ENCODE measurements around the gene GARRE1.

DNA sequence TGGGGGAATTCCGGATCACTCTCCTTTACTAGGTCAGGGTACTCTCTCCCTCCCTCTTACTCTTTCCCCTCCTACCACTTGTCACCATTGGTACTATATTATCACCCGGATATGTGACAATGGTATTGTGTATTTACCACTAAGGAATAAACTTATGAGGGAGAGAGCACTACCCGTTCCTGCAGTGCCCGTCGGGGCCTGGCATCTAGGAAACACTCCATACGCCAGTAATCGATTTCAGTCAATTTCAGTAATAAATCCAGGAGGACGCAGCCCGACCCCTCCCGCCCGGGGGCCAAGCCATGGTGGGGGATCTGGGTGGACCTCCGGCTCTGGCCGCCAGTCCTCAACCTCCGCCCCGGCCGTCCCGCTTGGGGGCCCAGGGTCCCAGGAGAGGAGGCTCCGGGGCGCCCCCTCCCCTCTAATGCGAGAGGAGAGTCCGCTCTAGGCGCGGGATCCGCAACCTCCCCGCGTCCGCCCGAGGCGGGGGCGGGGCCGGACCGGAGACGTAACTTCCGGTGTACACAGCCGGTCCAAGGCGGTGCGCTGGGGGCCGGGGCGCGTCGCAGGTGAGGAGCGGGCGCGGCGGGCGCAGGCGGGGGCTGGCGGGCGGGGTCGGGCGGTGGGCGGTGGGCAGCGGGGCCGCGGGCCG, at the start of gene GARRE1:
- TF ChIP-seq EZH2 (IDR thresholded peaks at IDR 0.05; ENCODE audit: borderline replicate concordance, low read depth, low read length, severe bottlenecking) = no peak
- TF ChIP-seq, protein P1, sequence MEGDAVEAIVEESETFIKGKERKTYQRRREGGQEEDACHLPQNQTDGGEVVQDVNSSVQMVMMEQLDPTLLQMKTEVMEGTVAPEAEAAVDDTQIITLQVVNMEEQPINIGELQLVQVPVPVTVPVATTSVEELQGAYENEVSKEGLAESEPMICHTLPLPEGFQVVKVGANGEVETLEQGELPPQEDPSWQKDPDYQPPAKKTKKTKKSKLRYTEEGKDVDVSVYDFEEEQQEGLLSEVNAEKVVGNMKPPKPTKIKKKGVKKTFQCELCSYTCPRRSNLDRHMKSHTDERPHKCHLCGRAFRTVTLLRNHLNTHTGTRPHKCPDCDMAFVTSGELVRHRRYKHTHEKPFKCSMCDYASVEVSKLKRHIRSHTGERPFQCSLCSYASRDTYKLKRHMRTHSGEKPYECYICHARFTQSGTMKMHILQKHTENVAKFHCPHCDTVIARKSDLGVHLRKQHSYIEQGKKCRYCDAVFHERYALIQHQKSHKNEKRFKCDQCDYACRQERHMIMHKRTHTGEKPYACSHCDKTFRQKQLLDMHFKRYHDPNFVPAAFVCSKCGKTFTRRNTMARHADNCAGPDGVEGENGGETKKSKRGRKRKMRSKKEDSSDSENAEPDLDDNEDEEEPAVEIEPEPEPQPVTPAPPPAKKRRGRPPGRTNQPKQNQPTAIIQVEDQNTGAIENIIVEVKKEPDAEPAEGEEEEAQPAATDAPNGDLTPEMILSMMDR (IDR thresholded peaks at IDR 0.05; ENCODE audit: borderline replicate concordance, extremely low read depth, low read length, poor library complexity, severe bottlenecking) = no peak
